Sigmoid colon (tissue), 7 donors: ENCODE data around the gene LAD1. TPM values are rescaled to one million over a fixed set of nuclear protein-coding genes. Genes with fewer than 3 reads are reported as not detected.

ENCODE experiments used
- DNase-seq: peaks from one replicate; pipeline ENCODE4 v3.0.0-alpha.2; 2019
- H3K27ac ChIP-seq, 4 donors: fragments of 200-600 bp; sonication (generic); one replicate each; pipeline ENCODE4 v1.5.1; 2016 to 2019; ENCODE audit warnings: mild to moderate bottlenecking in 1 of 4
- H3K27me3 ChIP-seq, 3 donors: fragments of 200-600 bp; sonication (generic); one replicate each; pipeline ENCODE4 v1.5.1; 2019; ENCODE audit warnings: mild to moderate bottlenecking in 1 of 3
- H3K36me3 ChIP-seq, 4 donors: fragments of 200-600 bp; sonication (generic); one replicate each; pipeline ENCODE4 v1.5.1; 2016 to 2019
- H3K4me1 ChIP-seq, 4 donors: fragments of 200-600 bp; sonication (generic); one replicate each; pipeline ENCODE4 v1.5.1; 2017 to 2019
- H3K4me3 ChIP-seq, 4 donors: fragments of 200-600 bp; sonication (generic); one replicate each; pipeline ENCODE4 v1.5.1; 2017 to 2019; ENCODE audit warnings: mild to moderate bottlenecking in 2 of 4, moderate library complexity in 1 of 4
- H3K9me3 ChIP-seq, 4 donors: fragments of 200-600 bp in 3 of 4; sonication (generic) in 3 of 4; one replicate each; pipeline versions ENCODE4 v1.5.1 to v1.6.1; 2013 to 2019
- EP300 ChIP-seq, 4 donors: sonication (generic); formaldehyde crosslinking; IDR thresholded peaks; one replicate each; pipeline ENCODE4 v1.6.1; 2017; ENCODE audit warnings: antibody characterized with exemption in 4 of 4
- POLR2A ChIP-seq, 2 donors: fragments of 450-650 bp; IDR thresholded peaks; one replicate each; pipeline ENCODE4 v1.6.1; 2016; ENCODE audit warnings: antibody characterized with exemption in 2 of 2, mild to moderate bottlenecking in 2 of 2, moderate library complexity in 2 of 2
- POLR2AphosphoS5 ChIP-seq, 4 donors: sonication (generic); formaldehyde crosslinking; IDR thresholded peaks; one replicate each; pipeline ENCODE4 v1.6.1; 2017; ENCODE audit warnings: antibody characterized with exemption in 4 of 4
- WGBS, 2 donors: extraction: QIAGEN DNeasy Blood & Tissue Kit; methylation state at CpG; one replicate each; pipeline ENCODE4 v1.1.7; 2013; 5-methylcytosine and 5-hydroxymethylcytosine counted together
- intact Hi-C: fragments of 100-400 bp; cut with DNase I; formaldehyde crosslinking; loops from one replicate; pipeline ENCODE4 v1.15.1; 2023
- polyA plus RNA-seq, 3 donors: library from polyadenylated mRNA; stranded (reverse); fragments of 200-250 nt; gene quantifications; one replicate each; pipeline ENCODE4 v1.2.3, GENCODE V29; 2013
- total RNA-seq, 4 donors: library from RNA; depleted of rRNA; stranded (reverse); fragments of >200 nt; gene quantifications; one replicate each; pipeline ENCODE4 v1.1.0, GENCODE V29; 2016
- TF ChIP-seq, protein P1 (sequence below), 4 experiments: fragments of 450-650 bp in 3 of 4; fragments of 200-600 bp in 1 of 4; IDR thresholded peaks; one replicate each; pipeline ENCODE4 v1.5.1; 2016 to 2019; ENCODE audit warnings: antibody characterized with exemption in 4 of 4, mild to moderate bottlenecking in 3 of 4, moderate library complexity in 2 of 4
- donor health status: healthy with polysubstance abuse.
- donor health status: Bipolar disorder and iron deficiency.
- donor health status: healthy.

LAD1 gene
- total and polyA plus RNA-seq, 7 donors = 63.7 to 151 (median 102) TPM; not detected in 4

DNA sequence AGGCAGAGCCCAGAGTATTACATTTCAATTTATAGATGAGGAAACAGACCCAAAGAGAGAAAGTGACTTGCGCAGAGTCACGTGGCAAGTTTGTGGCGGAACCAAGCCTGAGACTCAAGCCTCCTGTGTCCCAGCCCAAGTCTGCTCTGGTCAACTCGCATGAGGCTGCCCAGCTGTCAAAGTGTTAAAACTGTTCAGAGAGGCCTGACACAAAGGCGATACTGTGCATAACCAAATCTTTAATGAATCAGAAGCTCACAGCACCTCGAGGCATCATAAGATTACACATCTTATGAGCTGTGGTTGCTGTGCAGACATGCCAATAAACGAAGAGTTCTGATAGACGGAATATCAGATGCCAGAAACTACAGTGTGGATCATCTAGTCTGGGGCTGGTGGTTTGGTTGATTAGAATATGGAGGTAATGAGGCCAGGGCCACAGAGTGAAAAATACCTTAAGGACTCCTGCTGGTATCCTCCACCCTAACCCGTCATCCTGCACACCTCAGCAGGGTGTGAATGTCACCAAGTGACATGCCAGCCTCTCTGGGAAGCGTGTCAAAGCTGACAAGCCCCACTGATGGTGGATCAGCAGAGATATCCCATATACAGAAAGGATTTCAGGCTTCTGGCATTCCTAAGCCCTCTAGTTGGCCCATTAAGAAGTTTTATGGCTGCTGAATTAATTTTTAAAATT is 63.8 kb downstream of the LAD1 start:
- H3K4me3 ChIP-seq = no peak overlapping the region

DNA sequence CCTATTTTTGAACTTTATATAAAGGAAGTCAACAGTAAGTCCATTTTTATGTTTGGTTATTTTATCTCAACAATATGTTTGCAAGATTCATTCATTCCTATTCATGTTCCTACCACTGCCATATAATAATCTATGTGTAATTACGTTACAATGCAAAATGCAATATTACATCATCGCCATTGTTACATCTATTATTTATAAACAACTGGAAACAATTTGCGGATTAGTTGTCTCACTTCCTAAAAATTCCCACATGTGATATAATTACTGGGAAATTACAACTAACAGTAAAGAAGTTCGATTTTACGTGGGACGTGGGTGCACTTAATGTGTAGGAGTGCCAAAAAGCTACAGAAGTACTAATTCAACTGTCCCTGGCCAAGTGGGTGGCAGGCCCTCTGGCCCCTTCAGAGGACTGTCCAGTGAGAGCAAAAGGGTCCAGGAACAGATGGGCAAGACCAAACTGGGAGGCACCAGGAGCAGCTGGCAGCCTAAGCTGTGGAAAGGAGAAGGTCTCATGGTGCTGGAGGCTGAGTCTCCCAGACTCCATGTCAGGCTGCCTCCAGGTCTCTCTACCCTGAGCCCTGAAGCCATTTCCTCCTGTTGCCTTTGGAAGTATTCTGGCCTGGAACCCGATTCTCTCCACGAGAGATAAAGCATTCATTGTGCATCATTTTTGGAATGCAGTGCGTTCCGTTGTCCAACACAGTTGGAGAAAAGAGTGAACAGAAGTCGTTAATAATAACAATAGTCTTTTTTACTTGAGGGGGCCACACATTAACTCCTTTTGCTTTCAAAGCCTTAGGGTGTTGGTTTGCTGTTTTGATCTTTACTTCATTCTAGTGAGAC is 64.6 kb downstream of the LAD1 start:
- 83 to 87% methylated on average over 11 of the region's 11 CpGs for WGBS, 2 donors
- intact Hi-C loops = no loop called here
- no peak overlapping the region for H3K27ac ChIP-seq
- no peaks in the 10 kb centered on the region for H3K36me3 ChIP-seq
- DNase-seq = peak; percentile 13
- no peak for TF ChIP-seq EP300 (IDR thresholded peaks at IDR 0.05)
- TF ChIP-seq, protein P1, sequence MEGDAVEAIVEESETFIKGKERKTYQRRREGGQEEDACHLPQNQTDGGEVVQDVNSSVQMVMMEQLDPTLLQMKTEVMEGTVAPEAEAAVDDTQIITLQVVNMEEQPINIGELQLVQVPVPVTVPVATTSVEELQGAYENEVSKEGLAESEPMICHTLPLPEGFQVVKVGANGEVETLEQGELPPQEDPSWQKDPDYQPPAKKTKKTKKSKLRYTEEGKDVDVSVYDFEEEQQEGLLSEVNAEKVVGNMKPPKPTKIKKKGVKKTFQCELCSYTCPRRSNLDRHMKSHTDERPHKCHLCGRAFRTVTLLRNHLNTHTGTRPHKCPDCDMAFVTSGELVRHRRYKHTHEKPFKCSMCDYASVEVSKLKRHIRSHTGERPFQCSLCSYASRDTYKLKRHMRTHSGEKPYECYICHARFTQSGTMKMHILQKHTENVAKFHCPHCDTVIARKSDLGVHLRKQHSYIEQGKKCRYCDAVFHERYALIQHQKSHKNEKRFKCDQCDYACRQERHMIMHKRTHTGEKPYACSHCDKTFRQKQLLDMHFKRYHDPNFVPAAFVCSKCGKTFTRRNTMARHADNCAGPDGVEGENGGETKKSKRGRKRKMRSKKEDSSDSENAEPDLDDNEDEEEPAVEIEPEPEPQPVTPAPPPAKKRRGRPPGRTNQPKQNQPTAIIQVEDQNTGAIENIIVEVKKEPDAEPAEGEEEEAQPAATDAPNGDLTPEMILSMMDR (IDR thresholded peaks at IDR 0.05) = no peak
- H3K4me1 ChIP-seq = peaks cover 0 to under 1% (median 0%) of the 10 kb centered on the region in 4 donors
- H3K4me3 ChIP-seq = no peak overlapping the region
- no peaks in the 10 kb centered on the region for H3K27me3 ChIP-seq
- H3K9me3 ChIP-seq = no peaks in the 10 kb centered on the region

More for the DNA sequence above, 63.8 kb downstream of the LAD1 start:
- no peaks in the 10 kb centered on the region for H3K4me1 ChIP-seq
- WGBS, 2 donors = 88% methylated on average over 10 of the region's 10 CpGs
- no peaks in the 10 kb centered on the region for H3K27me3 ChIP-seq
- DNase-seq = peak; percentile 57
- no peaks in the 10 kb centered on the region for H3K9me3 ChIP-seq
- H3K36me3 ChIP-seq = no peaks in the 10 kb centered on the region
- no peak overlapping the region for H3K27ac ChIP-seq
- intact Hi-C loops = no loop called here
- TF ChIP-seq EP300 (IDR thresholded peaks at IDR 0.05) (no peak), POLR2A (IDR thresholded peaks at IDR 0.05) (no peak), POLR2AphosphoS5 (IDR thresholded peaks at IDR 0.05) (no peak)
- TF ChIP-seq, protein P1 (IDR thresholded peaks at IDR 0.05) = no peak

DNA sequence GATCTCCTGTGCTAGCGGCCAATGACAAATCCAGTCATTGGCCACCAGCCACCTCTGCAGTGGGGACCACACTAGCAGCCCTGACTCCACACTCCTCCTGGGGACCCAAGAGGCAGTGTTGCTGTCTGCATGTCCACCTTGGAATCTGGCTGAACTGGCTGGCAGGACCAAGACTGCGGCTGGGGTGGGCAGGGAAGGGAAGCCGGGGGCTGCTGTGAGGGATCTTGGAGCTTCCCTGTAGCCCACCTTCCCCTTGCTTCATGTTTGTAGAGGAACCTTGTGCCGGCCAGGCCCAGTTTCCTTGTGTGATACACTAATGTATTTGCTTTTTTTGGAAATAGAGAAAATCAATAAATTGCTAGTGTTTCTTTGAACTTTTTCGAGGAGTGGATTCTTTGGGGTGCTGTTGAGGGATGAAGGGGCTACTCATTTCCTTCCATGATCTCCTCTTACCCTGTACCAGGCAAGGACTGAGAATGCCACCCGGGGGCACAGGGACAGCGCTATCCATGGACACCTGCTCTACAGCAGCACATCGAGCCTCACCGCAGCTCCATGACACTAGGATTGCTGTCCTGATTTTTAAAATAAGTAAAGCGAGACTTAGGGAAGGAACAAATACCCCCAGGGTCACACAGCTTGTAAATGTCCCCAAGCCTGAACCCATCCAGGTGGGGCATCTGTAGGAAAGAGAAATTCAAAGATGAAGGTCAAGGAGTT is 66.3 kb downstream of the LAD1 start:
- no peaks in the 10 kb centered on the region for H3K36me3 ChIP-seq
- no peaks in the 10 kb centered on the region for H3K9me3 ChIP-seq
- peaks cover 0 to 4% (median 0%) of the 10 kb centered on the region in 4 donors for H3K4me1 ChIP-seq
- H3K27me3 ChIP-seq = no peaks in the 10 kb centered on the region
- peak; percentile 42 for DNase-seq
- intact Hi-C loops = no loop called here
- no peak for TF ChIP-seq POLR2A (IDR thresholded peaks at IDR 0.05)
- TF ChIP-seq, protein P1 (IDR thresholded peaks at IDR 0.05) = no peak
- no peak for TF ChIP-seq POLR2AphosphoS5 (IDR thresholded peaks at IDR 0.05)
- no peak for TF ChIP-seq EP300 (IDR thresholded peaks at IDR 0.05)
- WGBS, 2 donors = 95 to 96% methylated on average over 10 of the region's 10 CpGs
- H3K4me3 ChIP-seq = no peak overlapping the region
- no peak overlapping the region for H3K27ac ChIP-seq

DNA sequence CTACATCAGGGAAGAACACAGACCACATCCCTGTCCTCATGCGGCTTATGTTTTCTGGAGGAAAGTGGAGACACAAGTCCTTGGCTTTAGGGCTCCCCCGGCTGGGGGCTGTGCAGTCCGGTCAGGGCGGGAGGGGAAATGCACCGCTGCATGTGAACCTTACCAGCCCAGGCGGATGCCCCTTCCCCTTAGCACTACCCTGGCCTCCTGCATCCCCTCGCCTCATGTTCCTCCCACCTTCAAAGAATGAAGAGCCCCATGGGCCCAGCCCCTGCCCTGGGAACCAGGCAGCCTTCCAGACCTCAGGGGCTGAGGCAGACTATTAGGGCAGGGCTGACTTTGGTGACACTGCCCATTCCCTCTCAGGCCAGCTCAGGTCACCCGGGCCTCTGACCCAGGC is 67.1 kb downstream of the LAD1 start:
- Histone ChIP-seq H3K36me3 (no peaks in the 10 kb centered on the region), H3K4me3 (no peak overlapping the region), H3K4me1 (peaks cover 0 to 4% (median 0%) of the 10 kb centered on the region in 4 donors), H3K27me3 (no peaks in the 10 kb centered on the region), H3K27ac (no peak overlapping the region), H3K9me3 (no peaks in the 10 kb centered on the region)
- intact Hi-C loops = no loop called here
- peak; percentile 39 for DNase-seq
- 92 to 95% methylated on average over 8 of the region's 8 CpGs for WGBS, 2 donors
- TF ChIP-seq EP300 (IDR thresholded peaks at IDR 0.05) (no peak), POLR2A (IDR thresholded peaks at IDR 0.05) (no peak)
- TF ChIP-seq, protein P1 (IDR thresholded peaks at IDR 0.05) = no peak
